DMS153 (cell line): ENCODE data around the gene SDCCAG8.

Experiments used
- DNase-seq: peaks from one replicate; lab custom pipeline; 2025; lab: John Stamatoyannopoulos, UW

SDCCAG8 gene

GRCh38 chr1:243505986-243506689, 250.3 kb downstream of the SDCCAG8 start:
- no peak for DNase-seq

GRCh38 chr1:243507001-243507671, 251.3 kb downstream of the SDCCAG8 start:
- no peak for DNase-seq

GRCh38 chr1:243507672-243508302, 251.9 kb downstream of the SDCCAG8 start:
- DNase-seq = no peak

- DNase-seq = no peak
Observed at GRCh38 chr1:243508303-243508713, 252.5 kb downstream of the SDCCAG8 start.

- DNase-seq = no peak
Observed at GRCh38 chr1:243508943-243509342, 253.1 kb downstream of the SDCCAG8 start.

GRCh38 chr1:243510928-243511327, 255.1 kb downstream of the SDCCAG8 start:
- no peak for DNase-seq

- no peak for DNase-seq
Observed at GRCh38 chr1:243513726-243514491, 258.1 kb downstream of the SDCCAG8 start.

- DNase-seq = no peak
Observed at GRCh38 chr1:243514927-243515326, 259.1 kb downstream of the SDCCAG8 start.

GRCh38 chr1:243520831-243521230, 265.0 kb downstream of the SDCCAG8 start:
- no peak for DNase-seq

GRCh38 chr1:243523766-243524165, 267.9 kb downstream of the SDCCAG8 start:
- no peak for DNase-seq

- DNase-seq = no peak
Observed at GRCh38 chr1:243525085-243525487, 269.2 kb downstream of the SDCCAG8 start.

- DNase-seq = no peak
Observed at GRCh38 chr1:243526180-243526579, 270.3 kb downstream of the SDCCAG8 start.

GRCh38 chr1:243528459-243529121, 272.7 kb downstream of the SDCCAG8 start:
- no peak for DNase-seq

- DNase-seq = no peak
Observed at GRCh38 chr1:243529512-243529911, 273.7 kb downstream of the SDCCAG8 start.

- no peak for DNase-seq
Observed at GRCh38 chr1:243535014-243535413, 279.2 kb downstream of the SDCCAG8 start.

GRCh38 chr1:243539636-243540035, 283.8 kb downstream of the SDCCAG8 start:
- no peak for DNase-seq

GRCh38 chr1:243542739-243543415, 287.0 kb downstream of the SDCCAG8 start:
- no peak for DNase-seq

- no peak for DNase-seq
Observed at GRCh38 chr1:243543501-243543900, 287.7 kb downstream of the SDCCAG8 start.

- no peak for DNase-seq
Observed at GRCh38 chr1:243546457-243546856, 290.6 kb downstream of the SDCCAG8 start.

GRCh38 chr1:243547891-243548290, 292.1 kb downstream of the SDCCAG8 start:
- no peak for DNase-seq

- DNase-seq = no peak
Observed at GRCh38 chr1:243548516-243548915, 292.7 kb downstream of the SDCCAG8 start.
